Progenitor cell of endocrine pancreas (in vitro differentiated cells): ENCODE results near the gene NLRC5. TPM values are rescaled to one million over a fixed set of nuclear protein-coding genes. Genes with fewer than 3 reads are reported as not detected.
"Not testable (repeated sequence)": the region's sequence is repeated elsewhere in the genome, so short reads cannot be mapped to it uniquely, and the experiment has no call there.

ENCODE experiments used
- DNase-seq: peaks from one replicate; pipeline ENCODE4 v3.0.0; 2021; ENCODE audit warnings: low spot score; ENCODE audit not compliant: unreplicated experiment
- H3K27ac Mint-ChIP-seq: 2 replicates; pipeline ENCODE4 v1.8.0; 2021; ENCODE audit warnings: mild to moderate bottlenecking, moderate library complexity, mixed read lengths
- H3K27me3 Mint-ChIP-seq: 2 replicates; pipeline ENCODE4 v1.8.0; 2021; ENCODE audit warnings: mixed read lengths
- H3K36me3 Mint-ChIP-seq: 2 replicates; pipeline ENCODE4 v1.8.0; 2022; ENCODE audit warnings: mixed read lengths; ENCODE audit not compliant: insufficient read depth
- H3K4me1 Mint-ChIP-seq: 2 replicates; pipeline ENCODE4 v1.8.0; 2021; ENCODE audit warnings: low read depth, mixed read lengths
- H3K4me3 Mint-ChIP-seq: 2 replicates; pipeline ENCODE4 v1.8.0; 2021; ENCODE audit warnings: low read depth, mild to moderate bottlenecking, moderate library complexity, mixed read lengths
- H3K9me3 Mint-ChIP-seq: 2 replicates; pipeline ENCODE4 v1.8.0; 2021; ENCODE audit warnings: low read depth, mixed read lengths
- total RNA-seq: library from RNA; stranded (reverse); gene quantifications from 2 replicates; pipeline ENCODE4 v1.2.1, GENCODE V29; 2021
- TF ChIP-seq, protein P1 (sequence below): fragments of 200-600 bp; sonication (generic); IDR thresholded peaks from one replicate; pipeline ENCODE4 v1.5.0; 2021; ENCODE audit warnings: antibody characterized with exemption, mild to moderate bottlenecking; ENCODE audit not compliant: unreplicated experiment

The NLRC5 gene
- total RNA-seq, 1 donor from 2014 or later, result not detected

DNA sequence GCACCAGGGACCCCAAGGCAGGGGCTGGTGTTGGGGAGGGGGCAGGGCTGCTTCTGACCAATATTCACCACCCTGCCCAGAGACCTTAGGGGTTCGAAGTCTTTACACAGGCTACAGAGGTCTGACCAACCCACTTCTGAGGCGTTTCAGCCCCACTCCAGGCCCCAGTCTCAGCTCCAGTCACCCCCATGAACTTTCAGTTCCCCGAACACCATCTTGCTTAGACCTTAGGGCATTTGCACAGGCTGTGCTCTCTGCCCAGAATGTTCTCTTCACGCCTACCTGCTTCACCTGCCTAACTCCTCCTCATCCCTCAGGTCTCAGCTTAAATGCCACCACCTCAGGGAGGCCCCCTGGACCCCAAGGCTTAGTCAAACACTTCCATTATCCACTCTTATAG lies 77.3 kb downstream of the NLRC5 start:
- Mint-ChIP-seq H3K9me3 (no peaks in the 10 kb centered on the region), H3K27me3 (peaks cover 22% of the 10 kb centered on the region), H3K4me1 (no peaks in the 10 kb centered on the region), H3K27ac (no peak overlapping the region), H3K4me3 (no peak overlapping the region), H3K36me3 (no peaks in the 10 kb centered on the region)
- DNase-seq, result no peak
- TF ChIP-seq, protein P1, sequence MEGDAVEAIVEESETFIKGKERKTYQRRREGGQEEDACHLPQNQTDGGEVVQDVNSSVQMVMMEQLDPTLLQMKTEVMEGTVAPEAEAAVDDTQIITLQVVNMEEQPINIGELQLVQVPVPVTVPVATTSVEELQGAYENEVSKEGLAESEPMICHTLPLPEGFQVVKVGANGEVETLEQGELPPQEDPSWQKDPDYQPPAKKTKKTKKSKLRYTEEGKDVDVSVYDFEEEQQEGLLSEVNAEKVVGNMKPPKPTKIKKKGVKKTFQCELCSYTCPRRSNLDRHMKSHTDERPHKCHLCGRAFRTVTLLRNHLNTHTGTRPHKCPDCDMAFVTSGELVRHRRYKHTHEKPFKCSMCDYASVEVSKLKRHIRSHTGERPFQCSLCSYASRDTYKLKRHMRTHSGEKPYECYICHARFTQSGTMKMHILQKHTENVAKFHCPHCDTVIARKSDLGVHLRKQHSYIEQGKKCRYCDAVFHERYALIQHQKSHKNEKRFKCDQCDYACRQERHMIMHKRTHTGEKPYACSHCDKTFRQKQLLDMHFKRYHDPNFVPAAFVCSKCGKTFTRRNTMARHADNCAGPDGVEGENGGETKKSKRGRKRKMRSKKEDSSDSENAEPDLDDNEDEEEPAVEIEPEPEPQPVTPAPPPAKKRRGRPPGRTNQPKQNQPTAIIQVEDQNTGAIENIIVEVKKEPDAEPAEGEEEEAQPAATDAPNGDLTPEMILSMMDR, result no peak

- Mint-ChIP-seq H3K9me3 (no peaks in the 10 kb centered on the region), H3K4me1 (no peaks in the 10 kb centered on the region), H3K4me3 (no peak overlapping the region), H3K27ac (no peak overlapping the region), H3K27me3 (peaks cover 19% of the 10 kb centered on the region), H3K36me3 (no peaks in the 10 kb centered on the region)
- DNase-seq, result no peak
- TF ChIP-seq, protein P1, result no peak
These were observed 78.0 kb downstream of the NLRC5 start for GRCh38 chr16:57067347-57067746.

GRCh38 chr16:57069053-57069452 lies 79.7 kb downstream of the NLRC5 start:
- no peaks in the 10 kb centered on the region for H3K9me3 Mint-ChIP-seq
- TF ChIP-seq, protein P1, result no peak
- peaks cover 19% of the 10 kb centered on the region for H3K27me3 Mint-ChIP-seq
- H3K4me3 Mint-ChIP-seq, result no peak overlapping the region
- no peaks in the 10 kb centered on the region for H3K36me3 Mint-ChIP-seq
- DNase-seq, result no peak
- H3K4me1 Mint-ChIP-seq, result no peaks in the 10 kb centered on the region
- H3K27ac Mint-ChIP-seq, result no peak overlapping the region

GRCh38 chr16:57069635-57070370 lies 80.4 kb downstream of the NLRC5 start:
- no peak for DNase-seq
- Mint-ChIP-seq H3K27me3 (peaks cover 19% of the 10 kb centered on the region), H3K36me3 (no peaks in the 10 kb centered on the region)

GRCh38 chr16:57070424-57070823 lies 81.1 kb downstream of the NLRC5 start:
- no peak for DNase-seq
- TF ChIP-seq, protein P1, result no peak
- Mint-ChIP-seq H3K27ac (no peak overlapping the region), H3K36me3 (no peaks in the 10 kb centered on the region), H3K9me3 (no peaks in the 10 kb centered on the region), H3K4me1 (no peaks in the 10 kb centered on the region), H3K27me3 (peaks cover 19% of the 10 kb centered on the region), H3K4me3 (no peak overlapping the region)

More at GRCh38 chr16:57069635-57070370, 80.4 kb downstream of the NLRC5 start:
- Mint-ChIP-seq H3K27ac (no peak overlapping the region), H3K4me3 (no peak overlapping the region), H3K4me1 (no peaks in the 10 kb centered on the region), H3K9me3 (no peaks in the 10 kb centered on the region)
- TF ChIP-seq, protein P1, result no peak

GRCh38 chr16:57071081-57071732 lies 81.8 kb downstream of the NLRC5 start:
- not testable (repeated sequence) for H3K36me3 Mint-ChIP-seq, H3K9me3 Mint-ChIP-seq, H3K27ac Mint-ChIP-seq, H3K4me3 Mint-ChIP-seq, DNase-seq, H3K4me1 Mint-ChIP-seq
- peaks cover 19% of the 10 kb centered on the region for H3K27me3 Mint-ChIP-seq
